Activated CD4-positive, CD25-positive, alpha-beta regulatory T cell treated with anti-CD3 and anti-CD28 coated beads, Interleukin-2, amount 50 U/mL, for 16 hours (primary cell): ENCODE data around the gene AUTS2.

Experiments used
- DNase-seq: peaks from one replicate; pipeline ENCODE4 v3.0.0-alpha.2; 2020; ENCODE audit warnings: low read depth, low spot score

AUTS2 gene

GRCh38 chr7:70489813-70490212 is 891.5 kb downstream of the AUTS2 start:
- DNase-seq, result no peak

GRCh38 chr7:70492625-70493024 is 894.4 kb downstream of the AUTS2 start:
- no peak for DNase-seq

DNA sequence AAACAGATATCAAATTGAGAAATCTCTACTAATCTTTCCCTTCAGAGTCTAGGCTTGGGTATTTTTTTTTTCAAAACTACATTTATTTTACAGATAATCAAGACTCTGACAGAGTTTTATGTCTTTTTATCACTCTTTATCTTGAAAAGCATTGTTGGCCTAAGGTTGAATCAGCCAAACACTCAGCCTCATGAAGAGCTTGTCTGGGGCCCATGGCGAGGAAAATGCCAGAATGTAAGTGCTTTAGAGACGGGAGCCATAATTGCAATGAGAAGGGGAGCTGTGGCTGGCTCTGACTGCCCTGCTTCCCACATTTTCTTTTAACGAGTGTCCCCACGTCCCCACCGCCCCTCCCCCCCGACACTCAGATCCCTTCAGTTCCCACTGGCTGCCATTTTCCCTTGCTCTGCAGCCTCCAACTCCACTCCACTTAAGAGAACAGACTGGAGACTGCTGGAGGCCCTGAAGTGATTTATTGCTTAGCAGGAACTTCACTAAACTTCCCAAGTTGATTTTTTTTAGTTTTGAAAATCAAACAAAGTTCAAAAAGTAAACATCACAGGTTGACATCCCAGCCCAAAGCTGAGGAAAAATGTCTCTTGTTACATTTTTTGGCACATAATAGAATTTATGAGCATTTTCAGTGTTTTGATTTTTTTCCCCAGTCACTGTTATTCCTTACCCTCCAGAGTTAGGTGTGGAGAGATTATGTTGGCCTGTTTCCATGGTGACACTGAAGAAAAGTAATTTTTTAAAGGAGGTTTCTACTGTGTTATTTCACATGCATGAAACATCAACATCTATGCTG is 896.2 kb downstream of the AUTS2 start:
- DNase-seq, result no peak

- DNase-seq, result no peak
Observed at GRCh38 chr7:70495033-70495376, 896.7 kb downstream of the AUTS2 start.

DNA sequence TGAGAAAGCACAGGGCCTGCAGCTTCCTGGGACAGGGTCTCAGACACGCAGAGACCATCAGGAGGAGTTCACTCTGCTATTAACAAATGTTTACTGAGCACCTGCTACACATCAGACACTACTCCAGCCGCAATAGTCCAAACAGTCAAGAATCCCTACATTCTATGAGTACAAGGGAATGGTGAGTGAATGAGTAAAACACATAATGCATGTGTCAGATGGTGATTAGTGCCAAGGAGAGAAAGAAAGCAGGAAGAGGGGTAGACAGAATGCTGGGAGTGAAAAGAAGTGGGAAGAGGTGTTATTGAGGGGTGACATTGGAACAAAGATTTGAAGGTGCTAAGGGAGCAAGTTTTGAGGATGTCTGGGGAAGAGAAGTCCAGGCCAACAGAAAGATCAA is 899.5 kb downstream of the AUTS2 start:
- DNase-seq, result no peak

DNA sequence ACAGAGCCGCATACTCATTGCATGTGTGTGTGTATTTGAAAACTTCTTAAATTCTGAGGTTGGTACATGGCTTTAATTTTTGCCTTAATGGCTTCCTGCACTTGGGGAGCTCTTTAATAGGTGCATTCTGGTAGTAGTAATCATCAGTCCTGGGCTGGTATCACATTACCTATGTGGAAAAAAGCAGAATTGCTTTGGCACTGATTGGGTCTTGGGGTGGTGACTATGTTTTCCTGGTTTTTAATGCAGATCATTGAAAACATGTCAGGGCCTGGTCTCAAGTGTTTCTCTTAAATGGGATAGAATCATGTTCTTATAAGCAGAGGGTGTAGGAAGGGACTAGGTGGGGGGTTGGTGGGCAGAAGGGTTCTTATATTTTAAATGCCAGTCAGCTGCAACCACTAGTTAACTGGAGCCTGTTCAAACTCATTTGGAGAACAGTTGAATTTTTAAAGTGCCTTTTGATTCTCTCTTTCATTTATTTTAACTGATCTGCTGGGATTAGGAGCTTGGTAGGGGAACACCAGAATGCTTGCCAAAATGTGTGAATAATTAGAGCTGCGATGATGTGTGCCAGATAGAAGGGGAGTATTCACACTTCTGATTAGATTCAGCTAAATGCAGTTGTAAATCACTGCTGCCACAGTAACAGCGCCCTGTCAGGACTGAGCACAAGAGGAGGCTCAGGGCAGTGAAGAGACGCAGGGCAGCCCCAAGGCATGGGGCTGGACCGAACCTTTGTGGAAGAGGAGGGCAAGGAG is 900.1 kb downstream of the AUTS2 start:
- no peak for DNase-seq

GRCh38 chr7:70500261-70500660 is 902.0 kb downstream of the AUTS2 start:
- DNase-seq, result no peak

GRCh38 chr7:70502117-70502863 is 904.0 kb downstream of the AUTS2 start:
- DNase-seq, result no peak

GRCh38 chr7:70504254-70504653 is 906.0 kb downstream of the AUTS2 start:
- no peak for DNase-seq

- DNase-seq, result no peak
Observed at GRCh38 chr7:70505468-70505867, 907.2 kb downstream of the AUTS2 start.

DNA sequence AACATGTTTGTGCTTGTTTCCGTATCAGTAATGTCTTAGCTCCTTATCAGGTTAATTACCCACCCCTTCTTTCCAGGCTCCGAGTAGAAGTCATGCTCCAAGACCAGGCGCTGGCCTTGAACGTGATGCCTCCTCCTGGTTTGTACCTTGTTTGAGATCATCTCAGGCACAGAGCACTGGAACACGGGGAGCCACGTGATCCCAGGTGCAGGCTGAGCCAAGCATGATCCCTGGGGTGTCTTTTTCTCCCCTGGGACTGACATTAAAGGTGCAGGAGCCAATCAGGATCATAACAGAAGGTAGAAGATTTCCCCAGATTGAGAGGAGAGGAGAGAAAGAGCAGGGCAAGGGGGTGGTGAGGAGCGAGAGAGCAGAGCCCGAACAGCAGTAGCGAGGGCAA is 907.6 kb downstream of the AUTS2 start:
- DNase-seq, result no peak

- no peak for DNase-seq
Observed at GRCh38 chr7:70506434-70506833, 908.2 kb downstream of the AUTS2 start.

- no peak for DNase-seq
Observed at GRCh38 chr7:70512144-70512543, 913.9 kb downstream of the AUTS2 start.

DNA sequence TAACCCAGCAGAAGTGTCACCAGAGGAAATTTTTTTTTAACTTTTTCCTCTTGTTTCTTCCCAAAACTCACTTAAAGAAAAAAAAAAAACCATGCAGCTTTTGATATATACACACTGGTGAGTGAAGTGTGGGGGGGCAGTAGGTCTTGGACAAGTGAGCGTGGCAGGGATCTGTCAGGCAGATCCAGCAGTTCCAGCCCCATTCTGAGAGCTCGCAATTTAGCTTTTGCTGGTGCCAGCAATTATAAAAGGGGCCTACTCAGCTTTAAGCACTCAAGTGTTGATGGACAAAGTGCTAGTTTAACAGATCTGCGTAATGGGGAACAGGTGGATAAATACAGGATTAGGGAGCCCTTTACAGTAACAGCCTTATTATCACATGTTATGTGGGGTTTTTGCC is 914.5 kb downstream of the AUTS2 start:
- no peak for DNase-seq

- DNase-seq, result no peak
Observed at GRCh38 chr7:70520611-70521010, 922.3 kb downstream of the AUTS2 start.

DNA sequence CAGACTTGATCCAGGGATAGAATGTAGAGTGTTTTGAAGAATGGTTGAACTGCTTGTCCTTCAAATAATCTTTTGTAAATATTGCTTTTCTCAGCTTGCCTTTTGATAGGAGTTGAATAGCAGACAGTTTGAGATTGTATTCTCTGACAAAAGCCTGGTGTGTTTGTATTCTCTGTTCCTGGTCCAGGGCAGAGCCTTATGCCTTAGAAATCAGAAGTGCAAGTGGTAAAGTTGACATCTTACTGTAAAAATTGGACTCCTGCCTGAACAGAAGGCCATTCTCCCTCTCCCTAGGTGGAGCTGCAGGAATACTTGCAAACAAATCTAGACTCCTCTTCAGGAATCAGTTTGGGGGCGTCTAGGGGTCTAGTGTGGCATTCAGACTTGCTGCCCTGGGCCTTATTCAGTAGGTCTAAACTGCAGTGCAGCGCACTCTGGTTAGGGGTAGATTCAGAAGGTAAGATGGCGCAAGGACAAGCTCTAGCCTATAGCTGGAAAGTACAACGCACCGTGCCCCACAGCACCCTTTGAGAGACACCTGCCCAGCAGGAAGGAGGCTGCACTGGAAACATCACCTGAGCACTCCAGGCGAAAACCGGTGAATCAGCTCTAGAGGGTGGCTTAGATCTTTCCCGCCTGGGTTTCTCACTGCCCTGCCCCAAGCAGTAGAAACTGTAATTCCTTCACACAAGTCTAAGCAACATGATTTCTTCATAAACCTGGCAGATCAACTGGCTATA is 925.1 kb downstream of the AUTS2 start:
- no peak for DNase-seq

- no peak for DNase-seq
Observed at GRCh38 chr7:70523989-70524351, 925.7 kb downstream of the AUTS2 start.

DNA sequence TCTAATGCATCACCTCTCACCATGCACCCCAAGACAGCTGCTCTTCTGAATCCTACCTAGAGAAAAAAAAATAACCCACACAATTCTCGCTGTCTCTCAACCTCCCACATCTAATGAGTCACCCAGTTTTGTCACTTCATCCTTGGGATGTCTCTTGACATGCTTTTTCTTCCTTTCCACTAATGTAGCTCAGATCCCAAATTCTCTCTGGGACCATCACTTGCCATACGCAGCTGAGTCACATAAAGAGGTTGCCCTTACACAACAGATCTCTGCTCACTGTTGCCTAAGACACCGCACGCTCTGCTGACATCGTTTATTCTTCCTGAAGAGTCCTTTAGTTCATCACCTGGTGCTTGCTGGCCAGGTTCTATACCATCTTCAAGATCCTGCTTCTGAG is 927.7 kb downstream of the AUTS2 start:
- DNase-seq, result no peak

- DNase-seq, result no peak
Observed at GRCh38 chr7:70527520-70528115, 929.3 kb downstream of the AUTS2 start.

GRCh38 chr7:70529436-70529835 is 931.2 kb downstream of the AUTS2 start:
- no peak for DNase-seq

DNA sequence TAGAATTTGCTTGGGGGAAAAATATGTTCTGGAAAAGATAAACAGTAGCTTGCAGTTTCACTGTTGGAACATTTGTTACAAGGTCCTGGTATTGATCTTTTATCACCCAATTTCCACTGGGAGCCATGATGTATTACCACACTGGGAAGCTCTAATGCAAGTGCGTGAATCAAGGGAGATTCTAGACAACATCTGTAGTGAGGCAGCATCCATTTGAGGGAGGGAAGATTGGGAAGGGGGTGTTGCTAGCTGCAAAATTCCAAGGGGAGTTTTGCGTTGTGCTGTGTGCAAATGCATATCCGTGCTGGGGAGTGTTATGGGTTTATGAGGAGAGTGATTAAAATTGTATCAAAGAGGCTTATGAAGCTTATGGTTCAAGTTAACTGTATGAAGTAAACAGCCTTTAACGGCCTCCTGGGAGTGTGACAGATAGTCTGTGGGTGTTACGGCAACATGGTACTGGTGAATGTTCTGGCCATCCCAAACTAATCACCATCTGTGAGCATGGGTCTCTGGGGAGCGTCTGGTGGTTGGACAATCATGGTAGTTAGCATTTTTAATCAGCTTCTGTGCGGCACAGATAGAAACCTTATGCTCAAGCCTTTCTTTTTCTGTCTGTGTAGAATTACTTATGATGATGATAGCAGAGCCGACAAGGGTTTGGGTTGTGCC is 931.8 kb downstream of the AUTS2 start:
- no peak for DNase-seq
